Neural progenitor cell (in vitro differentiated cells): ENCODE results near the gene CSF1.

Source experiments
- EZH2 ChIP-seq: fragments of 200-600 bp; sonication (generic); IDR thresholded peaks from 2 replicates; pipeline ENCODE4 v1.6.1; 2017; ENCODE audit warnings: antibody characterized with exemption, mild to moderate bottlenecking, moderate library complexity
- TF ChIP-seq, protein P1 (sequence below): fragments of 200-600 bp; sonication (generic); IDR thresholded peaks from 2 replicates; pipeline ENCODE4 v1.5.1; 2017; ENCODE audit warnings: antibody characterized with exemption, mild to moderate bottlenecking

GRCh38 chr1:109926662-109927300 lies 16.1 kb downstream of the CSF1 start:
- TF ChIP-seq, protein P1, sequence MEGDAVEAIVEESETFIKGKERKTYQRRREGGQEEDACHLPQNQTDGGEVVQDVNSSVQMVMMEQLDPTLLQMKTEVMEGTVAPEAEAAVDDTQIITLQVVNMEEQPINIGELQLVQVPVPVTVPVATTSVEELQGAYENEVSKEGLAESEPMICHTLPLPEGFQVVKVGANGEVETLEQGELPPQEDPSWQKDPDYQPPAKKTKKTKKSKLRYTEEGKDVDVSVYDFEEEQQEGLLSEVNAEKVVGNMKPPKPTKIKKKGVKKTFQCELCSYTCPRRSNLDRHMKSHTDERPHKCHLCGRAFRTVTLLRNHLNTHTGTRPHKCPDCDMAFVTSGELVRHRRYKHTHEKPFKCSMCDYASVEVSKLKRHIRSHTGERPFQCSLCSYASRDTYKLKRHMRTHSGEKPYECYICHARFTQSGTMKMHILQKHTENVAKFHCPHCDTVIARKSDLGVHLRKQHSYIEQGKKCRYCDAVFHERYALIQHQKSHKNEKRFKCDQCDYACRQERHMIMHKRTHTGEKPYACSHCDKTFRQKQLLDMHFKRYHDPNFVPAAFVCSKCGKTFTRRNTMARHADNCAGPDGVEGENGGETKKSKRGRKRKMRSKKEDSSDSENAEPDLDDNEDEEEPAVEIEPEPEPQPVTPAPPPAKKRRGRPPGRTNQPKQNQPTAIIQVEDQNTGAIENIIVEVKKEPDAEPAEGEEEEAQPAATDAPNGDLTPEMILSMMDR = no peak
- TF ChIP-seq EZH2 = no peak
